HG03095 (cell line): ENCODE data around the gene KRTAP19-1.
A peak's percentile ranks its signal among the peaks of the same experiment; 100 is the strongest.
"Not testable (repeated sequence)": the region's sequence is repeated elsewhere in the genome, so short reads cannot be mapped to it uniquely, and the experiment has no call there.

Source experiments
- ATAC-seq: cut with Tn5 transposase; IDR thresholded peaks from one replicate; pipeline ENCODE4 v1.9.1; 2021; ENCODE audit warnings: moderate library complexity; ENCODE audit not compliant: unreplicated experiment

The KRTAP19-1 gene

DNA sequence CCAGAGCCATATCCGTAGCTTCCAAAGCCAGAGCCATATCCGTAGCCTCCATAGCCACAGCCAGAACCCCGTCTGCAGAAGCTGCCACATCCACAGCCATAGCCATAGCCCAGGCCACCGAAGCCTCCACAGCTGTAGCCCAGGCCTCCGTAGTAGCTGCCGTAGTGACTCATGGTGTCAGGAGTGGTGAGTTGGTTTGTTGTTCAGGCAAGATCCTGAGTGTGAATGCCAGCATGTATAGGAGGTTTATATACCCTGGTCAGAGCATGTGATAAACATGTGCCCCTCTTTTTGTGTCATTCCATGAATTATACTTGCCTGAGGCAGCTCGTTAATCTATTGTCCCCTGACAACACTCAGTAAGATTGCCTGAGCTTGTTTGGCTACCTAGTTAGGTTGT, at the start of gene KRTAP19-1:
Gene KRTAP19-1, minus strand, starts transcription at position 223 of the 400 bp plus-strand sequence. Its CDS starts 50 bp downstream, at position 173.
- no peak for ATAC-seq

DNA sequence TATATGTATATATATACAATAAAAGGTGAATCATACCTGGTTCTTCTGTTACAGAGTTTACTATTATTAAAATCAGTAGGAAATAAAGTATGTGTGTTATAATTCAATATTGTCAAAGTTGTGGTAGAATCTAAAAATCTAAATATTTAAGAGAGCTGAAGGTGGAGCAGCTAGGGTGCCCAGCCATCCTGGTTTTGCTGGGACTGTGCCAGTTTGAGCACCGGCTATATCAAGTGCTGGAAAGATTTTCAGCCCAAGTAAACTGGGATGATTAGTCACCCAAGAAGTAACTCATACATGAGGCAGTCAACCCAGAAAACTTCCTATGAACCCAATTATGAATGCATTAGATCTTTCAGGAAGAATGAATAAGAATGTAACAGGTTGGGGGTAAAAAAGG, 38.7 kb upstream of the KRTAP19-1 start:
- no peak for ATAC-seq

GRCh38 chr21:30515681-30516080, 35.5 kb upstream of the KRTAP19-1 start:
- no peak for ATAC-seq

- not testable (repeated sequence) for ATAC-seq
Measured at GRCh38 chr21:30505621-30506205, 25.5 kb upstream of the KRTAP19-1 start.

- ATAC-seq, result no peak
Measured at GRCh38 chr21:30502041-30502440, 21.9 kb upstream of the KRTAP19-1 start, which contains the start of gene KRTAP19-5. TSS of gene KRTAP19-5 (minus strand) at chr21:30502141. CDS start at chr21:30502090, 51 bp downstream.

- ATAC-seq, result no peak
Measured at GRCh38 chr21:30497065-30497464, 16.9 kb upstream of the KRTAP19-1 start, which contains the start of gene KRTAP19-4. TSS of gene KRTAP19-4 (minus strand) at chr21:30497165. CDS start at chr21:30497110, 55 bp downstream.

DNA sequence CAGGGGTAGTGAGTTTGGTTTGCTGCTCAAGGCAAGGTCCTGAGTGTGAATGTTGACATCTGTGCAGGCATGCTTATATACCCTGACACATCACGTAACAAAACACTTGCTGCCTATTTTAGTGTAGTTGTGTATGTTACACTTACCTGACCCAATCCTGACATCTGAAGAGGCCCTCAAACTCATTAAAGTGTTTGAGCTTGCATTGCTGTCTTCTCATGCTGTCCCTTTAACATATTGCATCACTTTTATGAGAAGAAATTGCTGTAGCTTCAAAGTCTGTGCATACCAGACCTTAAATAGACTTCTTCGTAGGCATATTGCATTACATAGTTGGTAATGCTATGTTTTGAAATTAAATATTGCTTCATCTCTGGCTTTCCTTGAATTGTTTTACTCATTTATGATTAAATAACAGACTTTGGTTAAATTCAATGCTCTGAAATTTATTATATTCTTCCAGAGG, 11.8 kb upstream of the KRTAP19-1 start, which contains the start of gene KRTAP19-3:
Gene KRTAP19-3, minus strand, starts transcription at position 51 of the 466 bp plus-strand sequence. CDS start 56 bp downstream, outside the sequence.
- no peak for ATAC-seq

DNA sequence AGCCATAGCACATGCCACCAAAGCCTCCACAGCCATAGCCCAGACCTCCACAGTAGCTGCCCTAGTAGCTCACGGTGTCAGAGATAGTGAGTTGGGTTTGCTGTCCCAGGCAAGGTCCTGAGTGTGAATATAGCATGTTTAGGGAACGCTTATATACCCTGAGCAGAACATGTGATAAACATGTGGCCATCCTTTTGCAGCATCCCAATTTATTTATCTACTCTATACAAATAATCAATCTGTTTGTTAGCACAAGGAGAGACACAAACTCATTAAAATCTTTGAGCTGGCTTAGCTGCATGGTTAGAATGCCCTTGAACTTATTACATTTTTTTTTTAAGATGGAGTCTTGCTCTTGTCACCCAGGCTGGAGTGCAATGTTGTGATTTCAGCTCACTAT, 7.2 kb upstream of the KRTAP19-1 start, which contains the start of gene KRTAP19-2:
Gene KRTAP19-2, minus strand, starts transcription at position 101 of the 400 bp plus-strand sequence. Its CDS starts 88 bp downstream, at position 13.
- no peak for ATAC-seq

DNA sequence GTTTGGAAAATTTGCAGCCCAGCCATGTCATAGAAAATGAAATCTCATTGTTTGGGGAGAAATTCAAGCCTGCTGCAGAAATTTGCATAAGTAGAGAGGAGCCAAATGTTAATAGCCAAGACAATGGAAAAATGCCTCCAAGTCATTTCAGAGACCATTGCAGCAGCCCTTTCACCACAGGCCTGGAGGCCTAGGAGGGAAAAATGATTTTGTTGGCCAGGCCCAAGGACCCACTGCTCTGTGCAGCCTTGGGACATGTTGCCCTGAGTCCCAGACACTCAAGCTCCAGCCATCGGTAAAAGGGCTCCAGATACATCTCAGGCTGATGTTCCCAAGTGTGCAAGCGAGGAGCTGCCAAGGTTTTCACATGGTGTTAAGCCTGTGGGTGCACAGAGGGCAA, 6.0 kb upstream of the KRTAP19-1 start:
- no peak for ATAC-seq

DNA sequence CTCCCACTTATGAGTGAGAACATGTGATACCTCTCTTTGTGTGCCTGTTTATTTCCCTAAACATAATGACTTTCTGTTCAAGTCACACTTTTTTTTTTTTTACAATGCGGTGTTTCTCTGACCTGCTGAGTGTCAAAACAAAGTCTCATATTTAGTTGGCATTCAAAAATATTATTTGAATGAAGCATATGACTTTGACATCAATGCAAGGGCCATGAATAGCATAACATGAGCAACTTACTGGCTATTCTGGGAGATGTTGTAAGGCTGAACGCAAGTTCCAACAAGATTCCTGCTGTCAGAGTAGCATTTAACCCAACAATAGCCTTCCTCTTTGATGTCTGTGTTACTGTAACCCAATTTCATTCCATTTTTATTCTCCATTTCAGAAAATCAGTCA, 2.0 kb upstream of the KRTAP19-1 start:
- no peak for ATAC-seq

- ATAC-seq, result no peak
Measured at GRCh38 chr21:30479259-30479658, 908 bp downstream of the KRTAP19-1 start.

GRCh38 chr21:30478004-30478403, 2.2 kb downstream of the KRTAP19-1 start:
- no peak for ATAC-seq

DNA sequence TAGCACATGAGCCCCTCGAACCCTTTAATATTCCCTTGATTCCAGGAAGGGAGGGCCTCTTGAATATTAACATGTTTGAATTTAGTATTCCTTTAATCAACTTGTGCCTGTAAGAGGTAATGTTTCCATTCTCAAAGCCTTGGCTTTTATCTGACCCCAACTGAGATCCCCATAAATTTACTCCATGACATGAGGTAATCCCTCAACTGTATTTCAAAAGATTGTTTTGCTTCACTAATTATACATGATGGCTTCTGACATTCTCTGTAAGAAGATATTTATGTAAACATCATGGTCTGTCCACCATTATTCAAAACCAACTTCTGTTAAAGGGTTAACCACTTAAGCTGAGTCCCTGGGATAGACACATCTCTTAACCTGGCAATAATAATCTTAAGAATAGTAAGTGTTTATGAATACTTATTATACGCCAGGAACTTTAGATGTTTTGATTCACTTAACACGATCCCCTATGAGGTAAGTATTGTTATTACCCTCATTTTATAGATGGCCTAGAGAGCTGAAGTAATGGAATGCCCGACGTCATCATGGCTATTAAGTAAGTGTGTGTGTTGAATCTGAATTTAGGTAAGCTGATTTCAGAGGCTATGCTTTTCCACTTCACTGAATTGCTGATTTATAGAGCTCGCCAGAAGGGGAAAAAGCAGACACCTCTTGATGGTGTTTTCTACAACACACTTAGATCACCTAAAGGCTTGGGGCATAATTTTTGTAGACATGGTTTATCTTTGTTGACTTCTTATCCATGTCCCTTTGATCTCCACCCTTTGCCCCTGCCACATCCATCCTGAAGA, 11.1 kb downstream of the KRTAP19-1 start:
- ATAC-seq, result no peak

DNA sequence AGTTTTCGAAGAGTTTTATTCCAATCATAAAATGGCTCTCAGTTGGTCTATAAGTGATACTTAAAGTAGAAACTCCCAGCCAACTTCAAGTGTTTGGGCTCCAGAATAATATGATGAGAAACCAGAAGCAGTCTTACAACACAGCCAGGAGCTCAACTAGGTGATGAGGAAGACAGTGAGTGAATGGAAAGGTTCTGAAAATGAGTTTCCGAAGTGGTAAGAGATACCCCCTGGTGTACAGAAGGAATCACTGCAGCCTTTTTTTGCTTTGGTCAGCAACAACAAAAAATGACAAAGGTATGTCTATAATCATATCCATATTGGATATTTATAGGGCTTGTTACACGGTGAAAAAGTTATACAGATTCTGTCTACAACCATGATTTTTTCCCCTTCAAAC, 16.5 kb downstream of the KRTAP19-1 start:
- ATAC-seq, result no peak

GRCh38 chr21:30448514-30448913, 31.7 kb downstream of the KRTAP19-1 start:
- no peak for ATAC-seq

GRCh38 chr21:30447056-30447455, 33.1 kb downstream of the KRTAP19-1 start:
- ATAC-seq, result no peak

DNA sequence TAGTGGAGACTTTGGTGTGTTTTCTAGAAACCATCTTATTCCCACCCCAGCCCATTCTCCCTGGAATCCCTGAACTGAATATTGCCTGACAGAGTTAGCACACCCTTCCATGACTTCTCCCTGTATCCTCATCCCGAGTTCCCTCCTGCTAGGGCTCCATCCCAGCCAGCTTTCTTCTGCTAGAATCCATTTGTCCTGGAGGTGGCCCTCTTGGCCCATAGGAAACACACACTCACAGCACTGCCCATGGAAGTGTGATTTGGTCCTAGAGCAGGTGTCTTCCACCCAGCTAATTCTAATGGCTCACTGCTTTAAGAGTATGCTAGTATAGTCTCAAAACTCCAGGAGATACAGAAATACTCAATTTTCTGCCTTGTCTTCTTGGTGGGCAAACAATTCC, 36.0 kb downstream of the KRTAP19-1 start:
- ATAC-seq, result no peak

DNA sequence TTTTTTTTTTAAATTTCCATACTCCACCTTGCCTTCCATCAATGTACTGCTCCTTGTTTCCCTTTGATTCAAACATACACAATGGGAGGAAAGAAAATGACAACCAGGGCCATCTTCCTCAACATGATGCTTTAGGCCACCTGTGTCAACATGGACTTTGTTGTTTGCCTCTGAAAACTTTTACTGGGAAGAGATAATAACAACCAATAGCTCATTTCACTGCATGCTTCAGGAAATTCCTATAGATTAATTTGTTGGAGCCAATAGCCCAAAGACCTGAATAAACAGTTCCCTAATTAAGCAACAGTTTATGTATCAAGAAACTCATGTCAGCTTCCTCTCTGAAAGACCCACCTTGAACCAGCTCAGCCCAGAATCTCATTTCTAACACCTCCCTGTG, 36.9 kb downstream of the KRTAP19-1 start:
- no peak for ATAC-seq

GRCh38 chr21:30439975-30440374, 40.2 kb downstream of the KRTAP19-1 start, which contains the start of gene KRTAP15-1:
TSS of gene KRTAP15-1 (plus strand) at chr21:30440275. CDS start at chr21:30440328, 53 bp downstream.
- no peak for ATAC-seq

DNA sequence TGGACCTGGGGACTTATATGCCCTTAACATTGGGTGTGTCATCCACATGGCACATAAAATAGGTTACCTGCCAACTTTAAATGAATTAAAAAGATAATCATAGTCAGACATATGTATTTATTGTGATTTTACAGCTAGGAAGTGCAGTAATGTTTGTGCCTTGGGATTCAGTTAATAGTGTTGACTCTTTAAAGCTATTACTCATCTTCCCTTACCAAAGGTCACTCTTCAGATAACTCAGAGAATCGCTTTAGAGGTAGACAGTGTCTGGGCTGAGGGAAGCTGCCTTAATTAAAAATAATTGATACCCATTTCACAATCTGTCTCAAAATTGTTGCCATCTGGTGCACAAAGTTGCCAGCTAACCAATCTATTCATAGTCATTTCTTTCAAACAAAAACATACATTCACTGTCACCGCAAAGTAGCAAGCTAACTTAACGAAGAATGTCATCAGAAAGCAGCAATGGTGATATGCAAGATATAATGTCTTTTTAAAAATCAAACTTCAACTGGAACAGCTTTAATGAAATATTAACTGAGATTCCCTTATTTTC, 43.1 kb downstream of the KRTAP19-1 start:
- ATAC-seq, result no peak

DNA sequence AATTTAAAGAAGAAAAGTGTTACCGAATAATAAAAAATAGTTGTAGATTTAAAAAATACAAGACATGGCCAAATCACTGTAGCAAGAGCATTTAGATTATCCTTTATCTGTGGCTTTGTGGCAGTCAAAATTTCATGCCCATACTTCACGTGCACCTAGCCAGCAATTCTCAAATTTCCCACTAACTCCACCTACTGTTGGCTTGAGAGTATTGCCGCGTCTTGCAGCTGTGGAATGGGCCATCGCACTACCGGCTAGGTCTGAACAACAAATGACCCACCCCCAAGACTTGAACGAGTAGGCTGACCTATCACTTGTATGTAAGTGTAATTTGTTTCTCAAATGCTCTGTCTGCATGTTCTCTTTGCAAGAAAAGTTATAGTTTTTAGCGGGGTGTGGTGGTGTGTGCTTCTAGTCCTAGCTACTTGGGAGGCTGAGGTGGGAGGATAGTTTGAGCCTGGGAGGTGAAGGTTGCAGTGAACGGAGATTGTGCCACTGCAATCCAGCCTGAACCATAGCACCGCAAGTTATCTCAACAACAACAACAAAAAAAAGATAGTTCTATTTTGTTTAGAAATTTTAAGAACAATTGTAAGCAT, 46.0 kb downstream of the KRTAP19-1 start:
- peak; percentile 50 for ATAC-seq
